ENCODE data around the gene NIM1K. TPM values are rescaled to one million over a fixed set of nuclear protein-coding genes. Genes with fewer than 3 reads are reported as not detected.
"Not testable (repeated sequence)": the region's sequence is repeated elsewhere in the genome, so short reads cannot be mapped to it uniquely, and the experiment has no call there.

Gene NIM1K
- total RNA-seq, 3 donors from 2014 or later (not counting 1 experiment from before 2014, with no cell fraction given): 0.28 to 0.40 (median 0.36) TPM

- no peak for DNase-seq
- H3K36me3 ChIP-seq (ENCODE audit: control insufficient read depth, insufficient read depth, low read length): peaks cover 5% of the 10 kb centered on the region
- H3K27ac Mint-ChIP-seq: peak overlapping the region in 1 of 2 donors; percentile 60
- WGBS (ENCODE audit: insufficient coverage): 80% methylated on average over 6 of the region's 6 CpGs
- peaks cover 6% of the 10 kb centered on the region for H3K36me3 Mint-ChIP-seq
- no peak overlapping the region for H3K4me3 ChIP-seq (ENCODE audit: low read length)
- H3K9me3 Mint-ChIP-seq: no peaks in the 10 kb centered on the region
- no peaks in the 10 kb centered on the region for H3K27me3 ChIP-seq (ENCODE audit: control insufficient read depth, insufficient read depth, low read length)
- no peaks in the 10 kb centered on the region for H3K9me3 ChIP-seq (ENCODE audit: control insufficient read depth, insufficient read depth, low read length)
- peaks cover 20 to 35% of the 10 kb centered on the region in 2 donors for H3K4me1 Mint-ChIP-seq
- TF ChIP-seq CTCF (IDR thresholded peaks at IDR 0.05): no peak
- H3K4me1 ChIP-seq (ENCODE audit: control insufficient read depth, insufficient read depth, low read length): no peaks in the 10 kb centered on the region
- no peaks in the 10 kb centered on the region for H3K27me3 Mint-ChIP-seq (ENCODE audit: low read depth in 2 of 2)
- peak in 2 of 3 donors; percentile 36 to 42 for ATAC-seq
- no peak overlapping the region for H3K27ac ChIP-seq (ENCODE audit: low read length)
- intact Hi-C loops (cut with micrococcal nuclease): no loop called here
- H3K4me3 Mint-ChIP-seq: no peak overlapping the region
These were observed 35.6 kb upstream of the NIM1K start for GRCh38 chr5:43156388-43156787.

GRCh38 chr5:43157068-43157467 lies 35.0 kb upstream of the NIM1K start:
- Mint-ChIP-seq H3K36me3 (peaks cover 9% of the 10 kb centered on the region), H3K27ac (no peak overlapping the region)
- intact Hi-C loops (cut with micrococcal nuclease): no loop called here

GRCh38 chr5:43161244-43161643 lies 30.8 kb upstream of the NIM1K start:
- H3K27me3 ChIP-seq (ENCODE audit: control insufficient read depth, insufficient read depth, low read length): no peaks in the 10 kb centered on the region
- Mint-ChIP-seq H3K4me1 (peaks cover 27% of the 10 kb centered on the region in 2 donors), H3K9me3 (no peaks in the 10 kb centered on the region), H3K27me3 (ENCODE audit: low read depth in 2 of 2) (no peaks in the 10 kb centered on the region), H3K36me3 (peaks cover 9% of the 10 kb centered on the region), H3K4me3 (no peak overlapping the region), H3K27ac (peak overlapping the region; percentile 26 to 73)
- DNase-seq: peak in 1 of 2 donors; percentile 42
- no peak overlapping the region for H3K27ac ChIP-seq (ENCODE audit: low read length)
- no peaks in the 10 kb centered on the region for H3K4me1 ChIP-seq (ENCODE audit: control insufficient read depth, insufficient read depth, low read length)
- WGBS (ENCODE audit: insufficient coverage): 47% methylated on average over 5 of the region's 5 CpGs
- TF ChIP-seq CTCF (IDR thresholded peaks at IDR 0.05): no peak
- no peak overlapping the region for H3K4me3 ChIP-seq (ENCODE audit: low read length)
- H3K36me3 ChIP-seq (ENCODE audit: control insufficient read depth, insufficient read depth, low read length): peaks cover 27% of the 10 kb centered on the region
- peak in 1 of 3 donors; percentile 41 for ATAC-seq
- H3K9me3 ChIP-seq (ENCODE audit: control insufficient read depth, insufficient read depth, low read length): no peaks in the 10 kb centered on the region
- intact Hi-C loops (cut with micrococcal nuclease): no loop called here

More at GRCh38 chr5:43157068-43157467, 35.0 kb upstream of the NIM1K start:
- Histone ChIP-seq H3K27me3 (ENCODE audit: control insufficient read depth, insufficient read depth, low read length) (no peaks in the 10 kb centered on the region), H3K9me3 (ENCODE audit: control insufficient read depth, insufficient read depth, low read length) (no peaks in the 10 kb centered on the region), H3K4me1 (ENCODE audit: control insufficient read depth, insufficient read depth, low read length) (no peaks in the 10 kb centered on the region), H3K27ac (ENCODE audit: low read length) (no peak overlapping the region), H3K36me3 (ENCODE audit: control insufficient read depth, insufficient read depth, low read length) (peaks cover 11% of the 10 kb centered on the region), H3K4me3 (ENCODE audit: low read length) (no peak overlapping the region)
- Mint-ChIP-seq H3K4me3 (no peak overlapping the region), H3K9me3 (no peaks in the 10 kb centered on the region), H3K4me1 (peaks cover 23 to 38% of the 10 kb centered on the region in 2 donors), H3K27me3 (ENCODE audit: low read depth in 2 of 2) (no peaks in the 10 kb centered on the region)
- 97% methylated on average over 2 of the region's 3 CpGs for WGBS (ENCODE audit: insufficient coverage)
- TF ChIP-seq CTCF (IDR thresholded peaks at IDR 0.05): no peak
- ATAC-seq (no peak), DNase-seq (no peak)

DNA sequence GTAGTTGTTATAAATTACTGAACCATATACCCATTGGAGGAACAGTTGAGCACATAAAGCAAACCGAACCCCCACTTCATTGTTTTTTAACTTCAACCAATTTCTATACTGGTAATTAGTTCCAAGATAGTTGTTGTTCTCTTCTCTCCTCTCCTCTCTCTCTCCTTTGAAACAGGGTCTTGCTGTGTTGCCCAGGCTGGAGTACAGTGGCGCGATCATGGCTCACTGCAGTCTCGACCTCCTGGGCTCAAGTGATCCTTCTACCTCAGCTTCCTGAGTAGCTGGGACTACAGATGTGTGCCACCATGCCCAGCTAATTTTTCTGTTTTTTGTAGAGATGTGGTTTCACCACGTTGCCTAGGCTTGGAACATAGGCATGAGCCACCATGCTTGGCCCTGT lies 27.2 kb upstream of the NIM1K start:
- H3K4me3 Mint-ChIP-seq; H3K36me3 Mint-ChIP-seq; H3K4me1 ChIP-seq (ENCODE audit: control insufficient read depth, insufficient read depth, low read length); H3K27me3 Mint-ChIP-seq (ENCODE audit: low read depth in 2 of 2); ATAC-seq; DNase-seq; H3K27me3 ChIP-seq (ENCODE audit: control insufficient read depth, insufficient read depth, low read length); intact Hi-C loops (cut with micrococcal nuclease); H3K9me3 Mint-ChIP-seq; H3K27ac ChIP-seq (ENCODE audit: low read length); H3K9me3 ChIP-seq (ENCODE audit: control insufficient read depth, insufficient read depth, low read length); H3K4me3 ChIP-seq (ENCODE audit: low read length): not testable (repeated sequence)
- H3K36me3 ChIP-seq (ENCODE audit: control insufficient read depth, insufficient read depth, low read length): peaks cover 34% of the 10 kb centered on the region
- peaks cover 30 to 32% of the 10 kb centered on the region in 2 donors for H3K4me1 Mint-ChIP-seq
- peak overlapping the region; percentile 3 to 21 for H3K27ac Mint-ChIP-seq
- WGBS (ENCODE audit: insufficient coverage): 93% methylated on average over 4 of the region's 5 CpGs

Data from natural killer cell (primary cell).